Right ventricle myocardium superior (tissue), 1 donor: ENCODE results near the gene GEMIN5. TPM values are rescaled to one million over a fixed set of nuclear protein-coding genes. Genes with fewer than 3 reads are reported as not detected.
"Not testable (repeated sequence)": the region's sequence is repeated elsewhere in the genome, so short reads cannot be mapped to it uniquely, and the experiment has no call there.

Experiments used
- ATAC-seq: fragments of 200-7000 bp; cut with Tn5 transposase; one replicate; pipeline ENCODE4 v1.9.1; 2020; ENCODE audit warnings: mild to moderate bottlenecking; ENCODE audit not compliant: poor library complexity
- DNase-seq: peaks from one replicate; pipeline ENCODE4 v3.0.0-alpha.2; 2020
- intact Hi-C: fragments of 100-400 bp; cut with DNase I; formaldehyde crosslinking; loops from one replicate; pipeline ENCODE4 v1.11.2; 2022
- total RNA-seq: library from RNA; stranded (reverse); fragmentation: NEBNext Ultra II Directional; extraction: Animal tissue kit (Norgen Biotek cat#: 25700); gene quantifications from one replicate; pipeline ENCODE4 v1.2.1, GENCODE V29; 2021
- donor health status: DM: no; HTN: yes; CAD: no; lungs with severe emphysema.

The GEMIN5 gene
- total RNA-seq, 1 donor from 2014 or later = 13.7 TPM

DNA sequence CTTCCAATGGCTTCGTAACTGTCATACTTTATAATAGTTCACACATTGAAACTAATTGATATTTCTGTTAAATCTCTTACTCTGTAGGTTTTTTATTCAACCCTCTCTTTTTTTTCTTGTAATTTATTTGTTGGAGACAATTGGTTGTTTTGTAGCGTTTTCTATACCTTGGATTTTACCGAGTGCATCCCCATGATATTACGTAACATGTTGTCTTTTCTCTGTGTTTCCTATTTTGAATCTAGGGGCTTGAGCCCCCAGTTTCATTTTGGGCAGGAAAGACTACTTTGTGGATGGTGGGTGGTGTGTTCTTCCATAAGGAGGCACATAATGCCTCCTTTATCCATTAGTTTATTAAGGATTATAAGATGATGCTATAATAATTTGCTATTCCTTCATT is 10.3 kb upstream of the GEMIN5 start:
- intact Hi-C loops = no loop called here
- ATAC-seq (no peak), DNase-seq (no peak)

DNA sequence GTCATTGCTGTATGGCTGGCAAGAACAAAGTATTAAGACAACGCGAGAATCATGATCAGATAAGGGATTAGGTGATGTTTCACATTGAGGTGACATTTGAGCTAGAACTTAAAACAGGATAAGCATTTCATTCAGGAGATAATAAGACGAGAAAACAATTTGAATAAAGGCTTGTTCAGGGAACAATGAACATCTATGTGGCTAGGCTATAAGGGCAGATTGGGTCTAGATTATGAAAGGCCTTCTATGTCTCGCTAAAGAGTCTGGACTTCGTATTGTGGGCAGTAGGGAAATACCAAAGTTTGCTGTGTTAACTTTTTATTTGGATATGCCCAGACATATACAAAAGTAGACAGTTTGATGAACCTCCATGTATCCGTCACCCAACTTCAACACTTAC is 9.8 kb upstream of the GEMIN5 start:
- intact Hi-C loops = no loop called here
- ATAC-seq = no peak
- no peak for DNase-seq

DNA sequence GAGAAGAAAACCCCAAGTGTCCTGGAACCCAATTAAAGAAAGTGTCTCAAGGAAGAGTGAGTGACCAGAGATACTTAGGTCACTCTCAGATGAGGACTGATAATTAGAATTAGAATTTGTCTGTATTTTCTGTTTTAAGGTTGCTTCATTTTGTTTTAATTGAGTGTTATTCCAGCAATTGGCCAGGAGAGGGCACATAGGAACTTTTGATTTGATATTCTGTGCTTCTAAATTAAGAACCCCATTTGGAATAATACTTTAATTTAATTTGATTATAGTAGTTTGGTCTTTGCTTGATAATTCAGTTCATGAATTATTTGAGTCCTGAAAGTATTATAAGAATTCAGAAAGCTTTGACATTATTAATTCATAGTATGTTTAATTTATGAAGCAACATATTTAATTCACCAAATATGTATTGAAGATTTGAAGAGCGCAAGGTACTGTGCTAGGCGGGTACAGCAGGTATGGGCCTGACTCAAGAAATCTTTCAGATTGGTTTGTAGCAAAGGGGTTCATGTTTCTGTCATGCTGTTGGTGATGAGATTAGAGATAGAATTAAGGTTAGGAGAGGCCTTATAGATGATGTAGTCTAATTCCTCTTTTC is 7.8 kb upstream of the GEMIN5 start:
- intact Hi-C loops = no loop called here
- DNase-seq (no peak), ATAC-seq (no peak)

DNA sequence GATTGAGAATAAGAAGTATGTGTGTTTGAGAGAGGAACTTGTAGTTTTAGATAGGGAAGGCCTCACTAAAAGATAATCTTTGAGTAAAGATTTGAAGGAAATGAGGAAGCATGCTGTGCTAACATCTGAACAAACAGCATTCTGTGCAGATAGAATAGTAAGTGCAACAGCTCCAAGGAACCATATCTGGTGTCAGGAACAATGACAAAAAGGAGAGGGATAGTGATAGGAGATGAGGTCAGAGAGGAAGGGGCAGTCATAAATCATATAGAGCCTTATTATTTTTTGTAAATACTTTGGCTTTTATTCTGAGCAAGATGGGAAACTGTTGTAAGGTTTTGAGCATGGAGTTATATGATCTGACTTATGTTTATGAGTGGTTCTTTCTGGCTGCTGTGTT is 6.7 kb upstream of the GEMIN5 start:
- DNase-seq (no peak), ATAC-seq (no peak)
- intact Hi-C loops = no loop called here

DNA sequence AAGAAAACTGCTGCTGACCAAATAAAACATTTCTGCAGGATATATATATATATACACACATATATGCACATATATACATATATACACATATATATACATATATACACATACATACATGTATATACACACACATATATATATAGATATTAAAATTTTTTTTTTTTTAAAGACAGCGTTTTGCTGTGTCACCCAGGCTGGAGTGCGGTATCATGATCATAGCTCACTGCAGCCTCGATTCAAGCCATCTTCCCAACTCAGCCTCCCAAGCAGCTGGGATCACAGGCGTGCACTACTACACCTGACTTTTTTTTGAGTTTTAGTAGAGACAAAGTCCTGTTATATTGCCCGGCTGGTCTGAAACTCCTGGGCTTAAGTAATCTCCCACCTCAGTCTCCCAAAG is 5.5 kb upstream of the GEMIN5 start:
- ATAC-seq = no peak
- intact Hi-C loops = no loop called here
- no peak for DNase-seq

DNA sequence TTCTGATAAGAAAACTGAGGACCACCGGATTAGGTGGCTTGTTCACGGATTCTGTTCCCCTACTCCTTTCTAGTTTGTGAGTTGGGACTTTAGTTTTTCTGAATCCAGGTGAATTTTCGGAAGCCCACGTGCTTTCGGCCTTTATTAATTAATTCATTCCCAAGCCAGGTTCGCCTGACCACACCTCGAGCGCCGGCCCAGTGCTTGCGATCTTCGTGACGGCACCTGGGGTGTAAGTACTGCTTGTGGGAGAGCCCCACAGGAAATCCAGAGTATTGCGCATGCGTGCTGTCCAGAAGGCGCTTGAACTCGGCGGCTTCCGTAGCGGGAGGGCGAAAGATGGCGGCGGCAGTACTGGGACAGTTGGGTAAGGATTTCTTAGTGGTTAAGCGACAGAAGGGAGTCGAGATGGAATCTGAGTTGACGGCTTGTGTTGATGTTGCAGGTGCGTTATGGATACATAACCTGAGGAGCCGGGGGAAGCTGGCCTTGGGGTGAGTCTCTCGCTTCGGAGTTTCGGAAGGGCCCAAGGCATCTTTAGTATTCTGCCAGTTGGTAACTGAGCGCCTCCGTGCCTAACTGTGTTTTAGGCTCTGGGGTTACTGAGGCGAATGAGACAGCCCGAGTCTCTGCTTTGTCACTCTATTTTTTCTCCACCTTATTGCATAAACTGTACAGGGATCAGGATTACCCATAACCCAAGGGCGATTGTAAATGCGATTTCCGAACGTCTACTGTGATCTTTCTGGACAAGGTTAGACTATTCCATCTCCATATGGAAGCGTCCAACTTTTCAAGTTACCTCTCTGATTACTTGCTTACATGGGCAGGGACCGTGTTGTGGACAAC is 3.0 kb upstream of the GEMIN5 start, which contains the start of gene MRPL22:
Gene MRPL22 (plus strand): TSS at position 302 of the 849 bp plus-strand sequence. CDS start 38 bp downstream, at position 340.
- ATAC-seq (peak; percentile 77), DNase-seq (peak; percentile 95)
- intact Hi-C loops = no loop called here

DNA sequence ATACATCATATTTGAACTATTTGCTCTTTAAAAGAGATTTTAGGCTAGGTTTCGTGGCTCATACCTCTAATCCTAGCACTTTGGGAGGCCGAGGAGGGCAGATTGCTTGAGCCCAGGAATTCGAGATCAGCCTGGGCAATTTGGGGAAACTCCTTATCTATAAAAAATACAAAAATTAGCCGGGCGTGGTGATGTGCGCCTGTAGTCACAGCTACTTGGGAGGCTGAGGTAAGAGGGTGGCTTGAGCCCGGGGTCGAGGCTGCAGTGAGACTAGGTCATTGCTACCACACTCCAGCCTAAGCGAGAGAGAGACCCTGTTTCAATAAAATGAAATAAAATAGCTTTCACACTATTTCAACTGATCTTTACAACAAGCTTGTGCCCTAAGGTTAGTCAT is 2.4 kb upstream of the GEMIN5 start:
- intact Hi-C loops = no loop called here
- no peak for ATAC-seq
- DNase-seq = no peak

DNA sequence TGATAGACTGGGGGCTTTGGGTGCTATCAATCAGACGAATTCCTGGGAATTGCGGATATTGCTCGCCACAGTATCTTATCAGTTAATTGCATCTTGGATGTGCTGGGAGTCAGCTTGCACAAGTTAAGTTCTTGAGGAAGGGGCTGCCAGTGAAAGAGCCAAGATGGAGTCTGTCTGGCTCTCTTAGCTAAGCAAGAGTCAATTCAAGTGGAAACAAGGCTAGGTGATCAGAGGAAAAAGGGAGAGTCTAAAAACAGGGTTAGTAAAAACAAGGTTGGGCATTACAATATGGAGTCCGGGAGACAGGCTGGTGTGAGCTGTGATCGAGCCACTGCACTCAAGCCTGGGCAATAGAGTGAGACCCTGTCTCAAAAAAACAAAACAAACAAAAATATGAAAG is 1.4 kb upstream of the GEMIN5 start:
- DNase-seq, intact Hi-C loops, ATAC-seq: not testable (repeated sequence)

DNA sequence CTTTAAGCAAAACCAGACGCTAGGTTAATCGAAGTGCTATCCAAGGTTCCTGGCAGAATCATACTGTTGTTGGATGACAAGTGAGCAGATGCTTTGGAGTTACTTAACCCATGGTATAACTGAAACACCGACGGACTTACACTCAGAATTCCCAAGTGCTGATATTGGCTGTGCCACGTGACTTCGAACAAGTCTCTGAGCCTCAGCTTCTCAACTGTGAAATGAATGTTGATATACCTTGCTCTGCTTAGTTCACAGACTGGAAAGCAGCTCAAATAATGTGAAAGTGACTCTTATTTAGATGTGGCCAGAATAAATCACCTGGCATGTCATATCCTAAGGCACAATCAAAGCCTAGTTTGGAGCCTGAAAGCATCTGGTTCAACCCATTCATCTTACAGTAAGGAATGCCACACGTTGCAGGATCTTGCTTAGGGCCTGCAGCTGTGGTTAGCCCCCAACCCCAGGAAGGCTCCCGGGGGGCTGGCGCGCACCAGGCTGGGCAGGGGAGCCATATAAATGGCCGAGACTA is 759 bp downstream of the GEMIN5 start:
- ATAC-seq = no peak
- intact Hi-C loops = no loop called here
- no peak for DNase-seq

DNA sequence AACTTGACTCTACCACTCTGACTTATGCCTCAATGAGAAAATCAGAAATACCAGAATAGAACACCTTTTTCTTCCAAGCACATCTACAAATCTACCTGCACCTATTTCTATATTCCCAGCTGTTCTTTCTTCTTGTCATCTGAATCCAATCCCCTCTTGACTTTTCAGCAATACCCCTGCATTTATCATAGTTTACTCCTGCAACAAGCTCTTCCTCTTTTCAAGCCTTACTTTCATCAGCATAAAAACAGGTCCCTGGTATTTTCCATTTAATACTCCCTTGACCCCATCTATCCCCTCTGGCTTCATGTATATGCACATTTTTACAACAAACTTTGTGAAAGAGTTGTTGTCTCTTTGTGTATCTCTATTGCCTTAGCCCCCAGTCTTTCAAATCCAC is 3.1 kb downstream of the GEMIN5 start:
- intact Hi-C loops = no loop called here
- DNase-seq (no peak), ATAC-seq (no peak)

DNA sequence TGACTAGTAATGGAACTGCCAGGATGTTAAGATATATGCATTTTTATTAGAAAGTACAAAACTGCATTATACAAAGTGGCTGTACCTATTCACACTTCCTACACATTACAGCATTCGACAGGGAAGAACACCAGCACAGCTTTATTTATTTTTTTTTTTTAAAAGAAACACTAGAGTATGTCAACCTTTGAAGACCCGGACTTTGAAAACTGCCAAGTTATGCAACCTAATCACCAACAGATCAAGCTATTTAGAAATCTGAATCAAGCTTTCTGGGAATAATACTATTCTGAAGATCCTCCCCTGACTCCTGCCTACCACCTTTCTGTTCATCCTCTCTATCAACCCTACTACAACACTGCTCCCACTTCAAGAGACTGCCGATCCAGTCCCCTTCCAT is 4.5 kb downstream of the GEMIN5 start:
- DNase-seq (no peak), ATAC-seq (no peak)
- intact Hi-C loops = no loop called here

DNA sequence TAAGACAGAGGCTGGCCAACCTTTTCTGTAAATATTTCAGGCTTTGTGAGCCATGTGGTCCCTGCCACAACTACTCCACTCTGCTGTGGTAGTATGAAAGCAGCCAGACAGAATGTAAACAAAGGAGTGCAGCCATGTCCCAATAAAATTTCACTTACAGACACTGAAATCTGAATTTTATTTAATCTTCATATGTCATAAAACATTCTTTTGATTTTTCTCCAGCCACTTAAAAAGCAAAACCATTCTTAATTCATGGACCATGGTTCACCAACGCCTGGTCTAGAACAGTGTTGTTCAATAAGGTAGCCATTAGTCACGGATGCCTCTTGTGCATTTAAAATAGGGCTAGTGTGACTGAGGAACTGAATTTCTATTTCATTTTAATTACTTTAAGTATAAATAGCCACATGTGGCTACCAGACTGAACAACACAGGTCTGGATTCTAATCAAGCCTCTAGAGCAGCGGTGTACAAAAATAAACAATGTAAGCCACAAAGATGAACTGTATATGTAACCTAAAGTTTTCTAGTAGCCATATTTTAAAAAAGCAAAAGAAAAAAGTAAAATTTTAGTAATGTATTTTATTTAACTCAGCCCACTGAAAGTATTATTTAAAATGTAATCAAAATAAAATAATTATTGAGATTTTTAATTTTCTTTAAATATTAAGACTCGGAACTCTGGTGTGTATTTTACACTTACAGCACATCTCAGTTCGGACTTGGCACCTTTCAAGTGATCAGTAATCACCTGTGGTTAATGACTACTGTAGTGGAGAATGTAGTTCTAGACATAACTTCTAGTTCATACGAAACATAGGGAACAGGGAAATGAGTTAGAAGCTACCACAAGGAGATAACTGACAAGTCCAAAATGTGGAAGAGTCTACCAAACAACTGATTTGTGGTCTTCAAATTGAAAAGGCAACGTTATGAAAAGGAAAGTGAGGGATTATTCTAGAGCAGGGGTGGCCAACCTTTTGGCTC is 14.3 kb downstream of the GEMIN5 start:
- no peak for DNase-seq
- ATAC-seq = no peak
- intact Hi-C loops = no loop called here

DNA sequence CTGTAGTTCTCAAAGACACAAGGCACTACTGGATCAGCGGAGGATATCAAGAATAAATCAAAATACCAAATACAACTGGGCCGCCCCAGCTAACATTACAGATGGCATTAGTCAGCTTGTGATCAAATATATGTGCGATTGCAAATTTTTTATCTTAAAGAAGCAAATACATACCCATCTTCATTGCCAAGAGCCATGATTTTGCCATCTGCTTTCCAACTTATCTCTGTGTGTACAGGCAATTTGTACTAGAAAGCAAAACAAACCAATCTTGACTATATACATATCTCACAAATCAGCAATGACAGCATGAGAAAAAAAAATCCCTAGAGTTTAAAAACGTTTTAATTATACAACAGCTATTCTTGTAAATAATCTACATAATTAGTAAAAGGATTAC is 20.3 kb downstream of the GEMIN5 start:
- no peak for ATAC-seq
- DNase-seq = no peak
- intact Hi-C loops = no loop called here

DNA sequence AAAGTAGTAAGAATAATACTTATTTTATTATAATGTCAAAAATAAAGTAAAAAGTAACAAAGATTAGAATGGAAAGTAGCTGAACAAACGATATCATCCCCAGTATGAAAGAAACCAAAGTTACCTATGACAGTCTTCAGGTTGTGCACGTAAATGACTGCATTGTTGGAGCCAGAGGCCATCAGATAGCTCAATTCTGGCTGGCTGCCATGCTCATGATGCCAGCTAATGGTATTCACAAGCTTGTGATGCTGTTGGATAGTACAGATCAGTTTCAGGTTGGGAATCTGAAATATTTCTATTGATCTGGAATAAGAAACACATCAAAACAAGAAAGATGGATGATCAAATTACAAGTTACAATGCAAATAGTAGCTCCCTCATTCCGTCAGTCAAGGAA is 21.1 kb downstream of the GEMIN5 start:
- intact Hi-C loops = no loop called here
- no peak for DNase-seq
- ATAC-seq = no peak

DNA sequence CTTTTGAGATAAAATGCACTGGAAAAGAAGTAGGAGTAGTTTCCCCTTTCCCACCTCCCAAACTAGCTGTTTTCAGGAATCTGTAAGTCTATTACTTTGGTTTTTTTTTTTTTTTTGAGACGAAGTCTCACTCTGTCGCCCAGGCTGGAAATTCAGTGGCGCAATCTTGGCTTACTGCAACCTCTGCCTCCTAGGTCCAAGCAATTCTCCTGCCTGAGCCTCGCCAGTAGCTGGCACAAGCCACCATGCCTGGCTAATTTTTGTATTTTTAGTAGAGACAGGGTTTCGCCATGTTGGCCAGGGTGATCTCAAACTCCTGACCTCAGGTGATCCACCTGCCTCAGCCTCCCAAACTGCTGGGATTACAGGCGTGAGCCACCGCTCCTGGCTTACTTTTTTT is 32.4 kb downstream of the GEMIN5 start:
- intact Hi-C loops, ATAC-seq, DNase-seq: not testable (repeated sequence)

DNA sequence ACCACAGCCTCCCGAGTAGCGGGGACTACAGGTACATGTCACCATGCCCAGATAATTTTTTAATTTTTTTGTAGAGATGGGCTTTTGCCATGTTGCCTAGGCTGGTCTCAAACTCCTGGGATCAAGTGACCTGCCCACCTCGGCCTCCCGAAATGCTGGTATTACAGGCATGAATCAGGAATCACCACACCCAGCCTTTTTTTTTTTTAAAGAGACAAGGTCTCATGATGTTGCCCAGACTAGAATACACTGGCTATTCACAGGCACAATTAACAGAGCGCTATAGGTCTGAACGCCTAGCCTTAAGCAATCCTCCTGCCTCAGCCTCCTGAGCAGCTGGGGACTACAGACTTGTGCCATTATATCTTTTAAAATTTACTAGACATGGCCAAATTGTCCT is 36.1 kb downstream of the GEMIN5 start:
- no peak for ATAC-seq
- intact Hi-C loops = no loop called here
- no peak for DNase-seq

DNA sequence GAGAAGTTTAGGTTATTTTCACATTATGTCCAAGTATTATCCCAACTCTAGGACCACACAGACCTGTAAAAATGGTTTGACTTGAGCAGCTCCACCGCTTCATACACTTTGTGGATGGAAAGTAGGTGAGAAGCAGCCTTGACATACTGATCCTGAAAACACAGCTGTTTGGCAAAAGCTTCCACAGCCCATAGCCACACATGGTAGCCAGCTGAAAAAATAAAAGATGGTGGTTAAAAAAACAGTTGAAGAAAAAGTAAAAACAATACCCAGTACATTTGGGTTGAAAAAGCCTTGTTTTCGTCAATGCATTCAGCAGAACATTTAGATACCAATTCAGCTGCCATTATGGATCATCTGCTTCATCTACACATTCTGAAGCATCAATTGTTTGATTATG is 36.7 kb downstream of the GEMIN5 start:
- intact Hi-C loops = no loop called here
- DNase-seq (no peak), ATAC-seq (no peak)

DNA sequence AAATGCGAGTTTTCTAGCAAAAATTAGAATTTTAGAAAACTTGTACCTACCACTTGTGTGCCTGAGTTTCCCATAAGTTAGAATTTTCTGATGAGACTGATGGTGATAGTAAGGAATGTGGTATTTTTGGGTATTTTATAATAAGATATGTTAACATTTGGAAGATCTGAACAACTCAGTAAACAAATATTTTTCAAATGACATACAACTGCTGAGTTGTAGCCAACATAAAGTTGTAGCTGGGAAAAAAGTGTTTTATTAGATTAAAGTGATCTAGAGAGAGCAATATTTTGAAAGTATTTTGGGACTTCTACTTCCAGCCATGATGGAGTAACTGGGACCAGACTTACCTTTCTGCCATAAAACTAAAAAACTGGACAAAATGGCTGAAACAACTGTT is 37.9 kb downstream of the GEMIN5 start:
- DNase-seq = no peak
- intact Hi-C loops = no loop called here
- no peak for ATAC-seq
